Endothelial cell of umbilical vein (primary cell): ENCODE results near the gene CD47. TPM values are rescaled to one million over a fixed set of nuclear protein-coding genes. Genes with fewer than 3 reads are reported as not detected.

Source experiments
- BruUV-seq: library from RNA; stranded (reverse); fragments of 400-500 nt; replicated peaks from 2 replicates; lab custom pipeline; 2021; lab: Mats Ljungman, UMichigan
- CTCF ChIA-PET: fragments of 300-600, 350-600 bp; sonication (Branson Sonifier 250); formaldehyde crosslinking; loops from one replicate; lab custom pipeline; 2021; ENCODE audit warnings: antibody characterized with exemption, inconsistent platforms; lab: Charles Lee
- POLR2A ChIA-PET: fragments of 300-600, 350-600 bp; sonication (Branson Sonifier 250); formaldehyde crosslinking; loops from one replicate; lab custom pipeline; 2021; ENCODE audit warnings: antibody characterized with exemption, inconsistent platforms; lab: Charles Lee
- DNase-seq: peaks from one replicate; pipeline ENCODE4 v3.0.0-alpha.2; 2011; ENCODE audit warnings: low read depth, low spot score
- FAIRE-seq: peaks from 2 replicates; lab custom pipeline; 2011; peaks lifted over from hg19 to GRCh38; lab: Jason Lieb, UNC
- H2AFZ ChIP-seq: 2 replicates; pipeline ENCODE4 v1.6.0; 2012; ENCODE audit warnings: low read depth, low read length, control low read depth, inconsistent platforms
- H3K27ac ChIP-seq: 2 replicates; pipeline ENCODE4 v1.5.1; 2011; ENCODE audit warnings: low read depth, mild to moderate bottlenecking, control low read depth, low read length, moderate library complexity; ENCODE audit not compliant: insufficient read depth
- H3K27me3 ChIP-seq, 2 experiments: 2 replicates each; pipeline versions ENCODE4 v1.6.0 to v1.6.1; 2011; ENCODE audit warnings: low read length in 2 of 2, mixed read lengths in 1 of 2; ENCODE audit not compliant: control insufficient read depth in 2 of 2, insufficient read depth in 2 of 2
- H3K36me3 ChIP-seq, 2 experiments: 2 replicates in 1 of 2; 3 replicates in 1 of 2; pipeline ENCODE4 v1.5.1; 2011; ENCODE audit warnings: low read length in 2 of 2, mild to moderate bottlenecking in 1 of 2, moderate library complexity in 1 of 2; ENCODE audit not compliant: control insufficient read depth in 2 of 2, insufficient read depth in 2 of 2; ENCODE audit errors: extremely low read depth in 1 of 2
- H3K4me1 ChIP-seq: 3 replicates; pipeline ENCODE4 v1.5.1; 2011; ENCODE audit warnings: mild to moderate bottlenecking, low read length; ENCODE audit not compliant: control insufficient read depth, insufficient read depth; ENCODE audit errors: extremely low read depth
- H3K4me2 ChIP-seq: 2 replicates; pipeline ENCODE4 v1.6.1; 2011; ENCODE audit warnings: low read length, control low read depth, mixed read lengths; ENCODE audit not compliant: insufficient read depth
- H3K4me3 ChIP-seq, 3 experiments: fragments of 200-600 bp in 1 of 3; sonication (generic), shearing (Covaris generic) in 1 of 3; replicated peaks in 1 of 3; 2 replicates each; pipeline ENCODE4 v1.5.1; 2011 to 2016; ENCODE audit warnings: control low read depth in 3 of 3, low read length in 3 of 3, mild to moderate bottlenecking in 2 of 3, inconsistent platforms in 1 of 3, low read depth in 1 of 3, moderate library complexity in 1 of 3; ENCODE audit not compliant: insufficient read depth in 1 of 3
- H3K79me2 ChIP-seq: 2 replicates; pipeline ENCODE4 v1.6.0; 2012; ENCODE audit warnings: low read length, inconsistent platforms; ENCODE audit not compliant: control insufficient read depth, insufficient read depth
- H3K9ac ChIP-seq: replicated peaks from 2 replicates; pipeline ENCODE3; 2011; ENCODE audit warnings: low read length, control low read depth; ENCODE audit not compliant: insufficient read depth; ENCODE audit errors: extremely low read depth
- H3K9me1 ChIP-seq: replicated peaks from 3 replicates; pipeline ENCODE4 v1.6.0; 2011; ENCODE audit warnings: mild to moderate bottlenecking, low read length; ENCODE audit not compliant: control insufficient read depth, insufficient read depth; ENCODE audit errors: extremely low read depth
- H3K9me3 ChIP-seq: replicated peaks from 2 replicates; pipeline ENCODE4 v1.5.1; 2012; ENCODE audit warnings: low read length, inconsistent platforms; ENCODE audit not compliant: control insufficient read depth, insufficient read depth
- H4K20me1 ChIP-seq: replicated peaks from 2 replicates; pipeline ENCODE3; 2011; ENCODE audit warnings: mild to moderate bottlenecking, low read length; ENCODE audit not compliant: control insufficient read depth, insufficient read depth; ENCODE audit errors: extremely low read depth
- FOS ChIP-seq: IDR thresholded peaks from 2 replicates; pipeline ENCODE4 v1.6.1; 2011; ENCODE audit warnings: mild to moderate bottlenecking, low read length, moderate library complexity, borderline replicate concordance; ENCODE audit not compliant: insufficient read depth
- GATA2 ChIP-seq: IDR thresholded peaks from 2 replicates; pipeline ENCODE4 v1.7.0; 2011; ENCODE audit warnings: low read depth, mild to moderate bottlenecking, moderate library complexity, mixed read lengths, low read length; ENCODE audit not compliant: insufficient read length, insufficient read depth
- JUN ChIP-seq: IDR thresholded peaks from 2 replicates; pipeline ENCODE4 v1.6.1; 2011; ENCODE audit warnings: borderline replicate concordance, low read depth; ENCODE audit not compliant: insufficient read length, insufficient read depth
- MYC ChIP-seq: IDR thresholded peaks from one replicate; pipeline ENCODE4 v1.6.1; 2011; ENCODE audit warnings: mild to moderate bottlenecking, low read depth, low read length
- POLR2AphosphoS5 ChIP-seq: IDR thresholded peaks from 2 replicates; pipeline ENCODE4 v1.6.1; 2012; ENCODE audit warnings: low read depth, mild to moderate bottlenecking, control low read depth, low read length, moderate library complexity; ENCODE audit not compliant: insufficient read depth
- dilution Hi-C: fragments of 300-500 bp; cut with MboI; formaldehyde crosslinking; loops from one replicate; pipeline ENCODE4 v1.15.0; 2019; ENCODE audit warnings: low sequenced_read_pairs; ENCODE audit not compliant: extremely low pct_ligation_motif_present
- intact Hi-C: fragments of 100-400 bp; cut with micrococcal nuclease; formaldehyde crosslinking; loops from one replicate; pipeline ENCODE4 v1.10.0; 2022
- polyA plus RNA-seq, 4 experiments: library from polyadenylated mRNA; depleted of rRNA in 3 of 4; stranded (reverse) in 3 of 4; unstranded in 1 of 4; fragments of >200 nt; gene quantifications; 2 replicates each; pipeline versions ENCODE4 v1.2.1 to v1.2.3, GENCODE V29; 2011 to 2012; ENCODE audit warnings: missing spikeins in 1 of 4
- total RNA-seq: library from RNA; stranded (reverse); gene quantifications from 2 replicates; pipeline ENCODE4 v1.2.3, GENCODE V29; 2021
- TF ChIP-seq, protein P1 (sequence below): IDR thresholded peaks from 2 replicates; pipeline ENCODE4 v1.6.1; 2011; ENCODE audit not compliant: insufficient read depth, insufficient read length
- TF ChIP-seq, protein P2 (sequence below), 2 donors: IDR thresholded peaks; 1 replicate in 1 of 2; 2 replicates in 1 of 2; pipeline ENCODE4 v1.5.1; 2011; ENCODE audit warnings: low read length in 2 of 2, mild to moderate bottlenecking in 2 of 2, moderate library complexity in 2 of 2, control low read depth in 1 of 2, inconsistent platforms in 1 of 2, low read depth in 1 of 2; ENCODE audit not compliant: insufficient read depth in 1 of 2; ENCODE audit errors: extremely low read depth in 1 of 2

Gene CD47
- total and polyA plus RNA-seq, 2 donors (not counting 3 experiments of a cell fraction or from before 2014, with no cell fraction given): 29.3 to 32.2 TPM

DNA sequence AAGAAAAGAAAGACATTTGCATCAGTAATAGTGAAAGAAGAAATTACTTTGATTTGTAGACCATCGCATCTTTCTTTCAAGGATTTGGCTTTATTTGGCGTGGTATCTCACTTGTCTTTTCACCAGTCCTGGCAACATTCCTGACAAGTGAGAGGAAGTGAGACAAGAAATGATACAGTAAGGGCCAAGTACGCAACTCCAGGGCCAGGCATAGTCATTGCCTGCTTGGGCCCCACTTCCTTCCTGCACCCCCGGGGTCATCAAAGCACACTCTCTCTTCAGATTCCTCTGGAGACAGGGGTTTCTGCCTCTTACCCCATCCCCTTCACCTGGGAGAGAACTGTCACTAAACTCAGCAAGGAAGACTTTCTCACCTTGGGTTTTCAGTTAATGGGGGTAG, 55.1 kb downstream of the CD47 start:
- H3K9me3 ChIP-seq: no peaks in the 10 kb centered on the region
- no peaks in the 10 kb centered on the region for H4K20me1 ChIP-seq
- H2AFZ ChIP-seq: peak overlapping the region; percentile 14
- ChIA-PET CTCF (interaction anchor here (0.7 to 1.6 kb wide), 4 partner anchors 30 to 108 kb away, joined by 3 to 5 read pairs (median 3); no protein-coding TSS in a partner anchor), POLR2A (no interaction called here)
- H3K9me1 ChIP-seq: no peaks in the 10 kb centered on the region
- dilution Hi-C loops: no loop called here
- H3K4me3 ChIP-seq: peak overlapping the region in 1 of 3 experiments; percentile 5
- DNase-seq (peak; percentile 67), FAIRE-seq (peak; percentile 98)
- intact Hi-C loops: loop anchor here (1.0 to 5.0 kb wide), 3 partner anchors 11 to 187 kb away; partner anchors contain the start of genes CD47 and IFT57
- no peaks in the 10 kb centered on the region for H3K79me2 ChIP-seq
- H3K27ac ChIP-seq: peak overlapping the region; percentile 40
- no peaks in the 10 kb centered on the region for H3K36me3 ChIP-seq
- no peaks in the 10 kb centered on the region for H3K27me3 ChIP-seq
- TF ChIP-seq, protein P1, sequence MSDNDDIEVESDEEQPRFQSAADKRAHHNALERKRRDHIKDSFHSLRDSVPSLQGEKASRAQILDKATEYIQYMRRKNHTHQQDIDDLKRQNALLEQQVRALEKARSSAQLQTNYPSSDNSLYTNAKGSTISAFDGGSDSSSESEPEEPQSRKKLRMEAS: no peak
- TF ChIP-seq POLR2AphosphoS5 (peak; percentile 75), FOS (peak; percentile 94), JUN (peak; percentile 45), GATA2 (peak; percentile 87), MYC (peak; percentile 76)
- TF ChIP-seq, protein P2, sequence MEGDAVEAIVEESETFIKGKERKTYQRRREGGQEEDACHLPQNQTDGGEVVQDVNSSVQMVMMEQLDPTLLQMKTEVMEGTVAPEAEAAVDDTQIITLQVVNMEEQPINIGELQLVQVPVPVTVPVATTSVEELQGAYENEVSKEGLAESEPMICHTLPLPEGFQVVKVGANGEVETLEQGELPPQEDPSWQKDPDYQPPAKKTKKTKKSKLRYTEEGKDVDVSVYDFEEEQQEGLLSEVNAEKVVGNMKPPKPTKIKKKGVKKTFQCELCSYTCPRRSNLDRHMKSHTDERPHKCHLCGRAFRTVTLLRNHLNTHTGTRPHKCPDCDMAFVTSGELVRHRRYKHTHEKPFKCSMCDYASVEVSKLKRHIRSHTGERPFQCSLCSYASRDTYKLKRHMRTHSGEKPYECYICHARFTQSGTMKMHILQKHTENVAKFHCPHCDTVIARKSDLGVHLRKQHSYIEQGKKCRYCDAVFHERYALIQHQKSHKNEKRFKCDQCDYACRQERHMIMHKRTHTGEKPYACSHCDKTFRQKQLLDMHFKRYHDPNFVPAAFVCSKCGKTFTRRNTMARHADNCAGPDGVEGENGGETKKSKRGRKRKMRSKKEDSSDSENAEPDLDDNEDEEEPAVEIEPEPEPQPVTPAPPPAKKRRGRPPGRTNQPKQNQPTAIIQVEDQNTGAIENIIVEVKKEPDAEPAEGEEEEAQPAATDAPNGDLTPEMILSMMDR (IDR thresholded peaks at IDR 0.05; ENCODE audit: extremely low read depth in 1 of 2, insufficient read depth in 1 of 2, low read depth in 1 of 2, low read length in 2 of 2): no peak
- no peak overlapping the region for H3K9ac ChIP-seq
- no TSS peak for BruUV-seq
- peak overlapping the region; percentile 76 for H3K4me2 ChIP-seq
- peaks cover 21% of the 10 kb centered on the region for H3K4me1 ChIP-seq
